GM19395 (cell line): Measurements from ENCODE around the gene RNF133.
"Not testable (repeated sequence)": the region's sequence is repeated elsewhere in the genome, so short reads cannot be mapped to it uniquely, and the experiment has no call there.

Source experiments
- ATAC-seq: cut with Tn5 transposase; IDR thresholded peaks from one replicate; pipeline ENCODE4 v1.9.1; 2021; ENCODE audit warnings: mild to moderate bottlenecking, moderate library complexity; ENCODE audit not compliant: unreplicated experiment

Gene RNF133

DNA sequence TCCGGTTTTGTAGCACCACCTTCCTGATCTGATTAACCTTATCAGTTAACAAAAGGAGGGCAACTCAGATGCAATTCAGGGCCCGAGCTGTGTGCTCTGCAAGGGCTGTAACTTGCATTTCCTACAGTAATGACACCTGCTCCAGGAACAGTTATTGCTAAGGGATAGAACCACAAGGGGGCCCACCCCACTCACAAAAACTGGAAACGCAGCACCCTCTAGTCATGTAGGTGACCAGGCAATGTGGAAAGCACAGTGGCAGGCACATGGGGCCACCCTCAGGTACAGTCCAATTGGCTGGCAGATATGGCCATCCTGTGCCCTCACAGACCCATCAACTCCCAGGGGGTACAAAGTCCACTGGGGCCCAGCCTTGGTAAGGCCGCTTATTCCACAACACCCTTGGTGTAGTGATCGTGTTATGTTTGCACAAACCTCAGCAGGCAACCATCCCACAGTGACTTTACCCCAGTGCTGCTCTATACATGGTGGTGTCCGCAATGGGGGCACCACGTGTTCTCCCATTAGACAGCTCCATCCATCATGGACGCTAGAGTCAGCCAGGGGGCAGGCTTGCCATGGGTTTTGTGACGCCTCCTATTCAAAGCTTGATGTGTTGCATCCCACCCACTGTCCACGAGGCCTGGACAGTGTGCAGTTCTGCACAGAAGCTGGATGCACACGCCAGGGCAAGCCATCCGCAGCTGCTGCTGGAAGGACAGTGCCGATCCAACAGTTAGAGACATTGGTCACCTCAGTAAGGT is 9.4 kb downstream of the RNF133 start:
- no peak for ATAC-seq

DNA sequence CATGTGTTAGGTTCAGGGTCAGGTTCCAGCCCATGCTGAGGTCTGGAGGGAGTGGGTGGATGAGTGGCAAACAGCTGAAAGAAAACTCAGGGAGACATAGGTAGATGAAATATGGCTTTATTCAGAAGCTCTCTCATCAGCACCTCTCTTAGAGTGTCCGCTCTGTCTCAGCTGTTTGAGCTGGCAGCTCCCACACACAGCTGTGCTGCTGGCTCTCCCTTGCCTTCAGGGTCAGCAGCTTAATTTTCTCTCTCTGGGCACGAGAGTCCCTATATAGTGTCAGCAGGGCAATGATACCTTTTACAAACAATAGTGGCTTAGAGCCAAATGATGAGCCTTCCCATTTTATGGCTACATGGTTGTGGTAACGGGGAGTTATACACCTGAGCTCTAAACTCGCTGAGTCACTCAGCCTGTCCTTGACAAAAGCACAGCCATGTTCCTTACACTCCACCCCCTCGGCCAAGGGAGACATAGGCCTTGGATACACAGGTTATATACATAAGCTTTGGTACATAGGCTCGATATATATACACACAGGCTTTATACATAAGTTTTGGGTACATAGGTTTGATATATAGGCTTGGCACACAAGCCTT is 10.4 kb downstream of the RNF133 start:
- ATAC-seq = no peak

DNA sequence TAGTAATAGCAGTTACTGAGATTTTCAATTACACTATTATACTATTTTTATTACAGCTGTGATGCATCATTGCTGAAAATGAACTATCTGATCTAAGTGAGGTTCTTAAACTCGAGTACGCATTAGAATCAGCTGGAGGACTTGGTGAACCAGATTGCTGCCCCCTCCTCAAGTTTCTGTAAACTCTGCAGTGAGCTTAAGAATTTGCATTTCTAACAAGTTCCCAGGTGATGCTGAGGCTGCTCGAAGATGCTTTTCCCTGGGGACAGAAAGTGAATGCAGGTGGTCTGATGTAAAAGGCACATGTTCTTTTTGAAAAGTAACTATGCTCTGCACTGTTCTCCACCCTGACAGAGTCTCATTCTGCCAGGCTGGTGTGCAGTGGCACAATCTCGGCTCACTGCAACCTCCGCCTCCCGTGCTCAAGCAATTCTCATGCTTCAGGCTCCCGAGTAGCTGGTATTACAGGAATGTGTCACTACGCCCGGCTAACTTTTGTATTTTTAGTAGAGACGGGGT is 12.5 kb downstream of the RNF133 start:
- ATAC-seq = no peak

DNA sequence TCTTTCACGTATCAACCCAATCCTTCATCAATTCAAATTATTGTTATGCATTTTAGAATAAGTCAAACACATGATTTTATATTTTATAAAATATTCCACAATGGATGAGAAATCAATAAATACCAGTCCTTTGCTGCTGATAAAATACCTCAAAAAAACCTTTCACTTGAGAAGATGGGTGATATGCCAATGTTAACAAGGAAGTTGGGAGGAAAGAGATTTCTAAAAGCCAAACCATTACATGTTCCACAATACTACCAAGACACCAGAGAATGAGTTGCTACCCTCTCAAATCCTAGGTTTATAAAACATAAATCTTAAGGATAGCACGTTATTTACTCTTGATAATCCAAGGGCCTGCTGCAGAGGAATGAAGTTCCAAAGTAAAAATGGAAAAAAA is 14.4 kb downstream of the RNF133 start:
- ATAC-seq = no peak

DNA sequence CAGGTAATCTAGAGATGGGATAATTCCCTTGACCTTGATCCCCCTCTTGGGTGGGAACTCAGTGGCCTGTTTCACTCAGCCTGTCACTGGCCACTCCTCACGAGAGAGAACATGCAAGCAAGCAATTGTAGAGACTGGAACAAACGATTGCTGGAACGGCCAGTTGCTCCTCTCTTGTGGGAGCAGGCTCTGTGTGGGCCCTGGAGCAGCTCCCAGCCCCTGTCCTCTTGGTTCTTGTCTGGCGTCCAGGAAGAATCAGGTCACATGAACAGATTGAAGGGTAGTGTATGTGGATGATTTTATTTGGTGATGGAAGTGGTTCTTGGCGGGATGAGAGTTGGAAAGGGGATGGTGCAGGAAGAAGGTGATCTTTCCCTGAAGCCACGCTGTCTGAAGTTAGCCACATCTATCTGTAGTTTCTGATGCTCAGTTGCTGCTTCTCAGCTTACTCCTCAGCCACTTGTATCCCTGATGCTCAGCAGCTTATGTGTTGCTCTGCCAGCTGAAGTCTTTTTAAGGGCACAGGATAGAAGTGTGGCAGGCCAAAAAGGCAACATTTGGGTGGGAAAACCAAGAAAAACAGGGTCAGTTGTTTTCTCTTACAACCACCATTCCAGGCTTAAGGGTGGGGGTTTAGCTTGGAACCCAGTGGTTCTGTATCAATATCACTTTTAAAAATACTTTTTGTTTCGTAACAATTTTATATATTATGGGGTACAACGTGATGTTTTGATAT is 15.9 kb downstream of the RNF133 start:
- no peak for ATAC-seq

DNA sequence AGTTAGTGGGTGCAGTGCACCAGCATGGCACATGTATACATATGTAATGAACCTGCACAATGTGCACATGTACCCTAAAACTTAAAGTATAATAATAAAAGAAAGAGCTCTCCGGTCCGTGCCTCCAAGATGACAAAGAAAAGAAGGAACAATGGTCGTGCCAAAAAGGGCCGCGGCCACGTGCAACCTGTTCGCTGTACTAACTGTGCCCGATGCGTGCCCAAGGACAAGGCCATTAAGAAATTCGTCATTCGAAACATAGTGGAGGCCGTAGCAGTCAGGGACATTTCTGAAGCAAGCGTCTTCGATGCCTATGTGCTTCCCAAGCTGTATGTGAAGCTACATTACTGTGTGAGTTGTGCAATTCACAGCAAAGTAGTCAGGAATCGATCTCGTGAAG is 17.7 kb downstream of the RNF133 start:
- ATAC-seq = not testable (repeated sequence)

DNA sequence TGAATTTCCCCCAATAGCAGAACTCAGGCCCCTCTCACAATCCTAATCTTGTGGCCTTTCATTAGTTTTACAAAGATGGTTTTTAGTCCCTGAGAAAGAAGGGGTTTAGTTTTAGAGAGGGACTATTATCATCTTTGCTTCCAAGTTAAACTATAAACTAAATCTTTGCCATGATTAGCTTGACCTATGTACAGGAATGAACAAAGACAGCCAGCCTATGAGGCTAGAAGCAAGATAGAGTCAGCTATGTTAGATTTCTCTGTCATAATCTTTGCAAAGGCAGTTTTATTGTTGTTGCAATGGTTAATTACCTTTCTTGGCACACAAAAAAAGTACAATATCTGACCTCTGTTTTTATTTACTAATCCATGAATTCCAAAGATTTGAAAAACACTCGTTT is 19.1 kb downstream of the RNF133 start:
- ATAC-seq = no peak

DNA sequence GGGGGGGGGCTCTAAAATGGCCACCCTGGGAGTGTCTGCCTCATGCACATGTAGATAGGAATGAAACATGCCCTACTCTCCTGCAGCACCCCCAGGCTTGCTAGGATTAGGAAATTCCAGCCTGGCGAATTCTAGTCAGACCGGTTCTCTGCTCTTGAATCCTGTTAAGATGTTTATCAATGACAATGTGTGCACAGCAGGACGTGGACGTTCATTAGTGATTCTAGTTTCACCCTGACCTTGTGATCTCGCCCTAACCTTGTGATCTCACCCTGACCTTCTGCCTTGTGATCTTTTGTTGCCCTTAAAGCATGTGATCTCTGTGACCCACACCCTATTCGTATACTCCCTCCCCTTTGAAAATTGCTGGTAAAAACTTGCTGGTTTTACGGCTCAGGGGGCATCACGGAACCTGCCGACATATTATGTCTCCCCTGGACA is 19.6 kb downstream of the RNF133 start:
- ATAC-seq = not testable (repeated sequence)

DNA sequence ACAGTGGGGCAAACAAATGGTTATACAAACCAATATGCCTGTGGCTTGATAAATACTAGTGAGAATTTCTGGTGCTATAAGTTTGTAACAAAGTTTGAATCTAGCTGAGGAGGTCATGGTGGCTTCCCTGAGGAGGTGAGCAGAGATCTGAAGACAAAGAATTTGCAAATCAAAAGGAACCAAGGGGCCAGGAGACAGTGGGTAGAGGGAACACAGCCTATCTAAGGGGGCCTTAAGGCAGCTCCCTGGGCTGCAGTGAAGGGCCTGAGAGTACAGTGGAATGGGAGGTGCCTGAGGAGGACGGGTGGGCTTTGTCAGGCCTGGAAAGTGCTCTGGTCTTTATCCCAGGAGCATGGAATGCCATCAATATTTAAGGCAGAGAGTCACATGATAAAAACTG is 21.8 kb downstream of the RNF133 start:
- no peak for ATAC-seq

DNA sequence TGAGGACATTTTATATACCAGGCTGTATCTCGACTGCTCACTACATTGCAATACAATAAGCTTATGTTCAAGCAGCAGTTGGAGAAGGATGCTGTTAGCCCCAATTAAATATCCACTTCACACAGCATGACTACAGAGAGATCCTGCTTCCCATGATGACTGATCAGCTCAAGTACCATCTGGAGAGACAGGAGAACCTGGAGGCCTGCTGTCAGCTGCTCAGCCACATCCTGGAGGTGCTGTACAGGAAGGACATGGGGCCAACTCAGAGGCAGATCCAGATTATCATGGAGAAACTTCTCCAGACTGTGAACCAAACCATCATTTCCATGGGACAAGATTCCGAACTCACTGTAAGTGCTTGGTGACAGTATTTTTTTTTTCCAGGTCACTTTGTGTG is 22.5 kb downstream of the RNF133 start:
- ATAC-seq = no peak

DNA sequence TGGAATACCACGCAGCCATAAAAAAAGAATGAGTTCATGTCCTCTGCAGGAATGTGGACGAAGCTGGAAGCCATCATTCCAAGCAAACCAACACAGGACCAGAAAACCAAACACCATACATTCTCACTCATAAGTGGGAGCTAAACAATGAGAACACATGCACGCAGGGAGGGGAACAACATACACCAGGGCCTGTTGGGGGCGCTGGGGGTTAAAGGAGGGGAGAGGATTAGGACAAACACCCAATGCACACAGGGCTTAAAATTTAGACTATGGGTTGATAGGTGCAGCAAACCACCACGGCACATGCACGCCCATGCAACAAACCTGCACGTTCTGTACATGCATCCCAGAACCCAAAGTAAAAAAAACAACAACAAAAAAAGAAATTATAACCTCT is 23.3 kb downstream of the RNF133 start:
- no peak for ATAC-seq

DNA sequence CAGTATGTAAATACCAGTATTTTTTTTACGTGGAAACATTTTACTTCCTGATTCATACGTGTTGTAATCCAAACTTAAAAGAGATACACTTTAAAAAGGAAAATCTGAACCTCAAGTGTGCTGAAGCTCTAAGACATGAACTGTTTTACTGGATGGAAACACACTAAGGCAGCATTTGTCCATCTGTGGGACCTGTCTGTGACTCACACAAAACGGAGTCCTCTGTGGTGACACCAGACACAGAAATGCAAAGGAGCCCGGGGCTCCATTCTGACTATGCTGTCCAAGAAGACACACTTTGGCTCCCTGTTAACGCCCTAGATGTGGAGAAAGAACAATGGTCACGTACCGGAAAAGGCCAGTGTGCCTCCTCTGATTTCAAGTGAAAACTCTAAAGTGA is 23.9 kb downstream of the RNF133 start:
- ATAC-seq = no peak

DNA sequence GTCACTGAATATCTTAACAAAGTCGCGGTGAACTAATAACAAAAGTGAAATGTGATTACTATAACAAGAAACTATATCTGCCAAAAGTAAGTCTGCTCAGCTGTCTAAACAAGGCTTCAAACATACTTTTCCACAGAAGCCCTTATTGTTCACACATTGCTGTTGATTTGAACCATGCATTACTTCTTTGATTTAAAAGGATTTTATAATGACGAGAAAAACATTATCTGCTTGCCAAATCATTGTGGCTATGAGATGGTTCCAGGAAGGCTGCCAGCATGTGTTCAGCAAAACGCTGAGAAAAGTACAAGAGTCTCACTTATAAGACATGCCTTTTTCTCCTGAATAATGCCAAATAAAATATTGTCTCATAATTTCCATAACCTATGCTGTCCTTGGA is 24.4 kb downstream of the RNF133 start:
- no peak for ATAC-seq

DNA sequence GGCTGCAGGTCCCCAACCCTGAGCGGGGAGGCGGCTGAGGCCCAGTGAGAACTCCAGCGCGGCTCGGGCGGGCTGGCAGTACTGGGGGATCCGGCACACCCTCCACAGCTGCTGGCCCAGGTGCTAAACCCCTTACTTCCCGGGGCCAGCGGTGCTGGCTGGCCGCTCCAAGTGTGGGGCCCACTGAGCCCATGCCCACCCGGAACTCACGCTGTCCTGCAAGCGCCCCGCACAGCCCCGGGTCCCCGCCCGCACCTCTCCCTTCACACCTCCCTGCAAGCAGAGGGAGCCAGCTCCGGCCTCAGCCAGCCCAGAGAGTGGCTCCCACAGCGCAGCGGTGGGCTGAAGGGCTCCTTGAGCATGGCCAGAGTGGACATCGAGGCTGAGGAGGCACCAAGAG is 25.0 kb downstream of the RNF133 start:
- no peak for ATAC-seq

DNA sequence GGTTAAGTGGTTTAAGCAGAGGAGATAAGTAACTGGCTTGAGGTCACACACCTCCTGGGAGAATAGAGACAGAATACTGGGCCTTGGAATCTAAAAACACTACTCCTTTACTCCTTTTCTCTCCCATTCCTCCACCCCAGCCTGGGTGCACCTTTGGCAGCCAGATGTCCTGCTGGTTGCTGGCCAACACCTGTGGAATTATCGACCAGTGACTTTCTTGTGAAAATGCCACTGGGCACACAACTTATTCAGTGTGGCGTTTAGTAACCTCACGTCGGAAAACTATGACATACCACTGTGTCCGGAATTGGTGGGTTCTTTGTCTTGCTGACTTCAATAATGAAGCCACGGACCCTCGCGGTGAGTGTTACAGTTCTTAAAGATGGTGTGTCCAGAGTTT is 26.4 kb downstream of the RNF133 start:
- no peak for ATAC-seq

DNA sequence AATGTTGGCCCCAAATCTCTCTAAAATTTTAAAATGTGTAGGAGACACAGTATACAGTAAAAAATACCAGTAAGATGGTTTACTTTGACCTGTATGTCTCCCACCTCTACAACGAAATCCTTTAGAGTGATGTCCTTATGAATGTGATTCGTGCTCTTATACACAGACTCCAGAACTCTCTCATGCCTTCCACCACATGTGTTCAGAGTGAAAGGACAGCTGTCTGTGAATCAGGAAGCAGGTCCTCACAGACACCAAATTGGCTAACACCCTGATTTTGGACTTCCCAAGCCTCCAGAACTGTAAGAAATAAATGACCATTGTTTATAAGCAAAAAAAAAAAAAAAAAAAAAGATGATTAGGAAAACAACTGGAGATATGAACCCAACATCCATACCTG is 35.2 kb downstream of the RNF133 start:
- ATAC-seq = no peak

DNA sequence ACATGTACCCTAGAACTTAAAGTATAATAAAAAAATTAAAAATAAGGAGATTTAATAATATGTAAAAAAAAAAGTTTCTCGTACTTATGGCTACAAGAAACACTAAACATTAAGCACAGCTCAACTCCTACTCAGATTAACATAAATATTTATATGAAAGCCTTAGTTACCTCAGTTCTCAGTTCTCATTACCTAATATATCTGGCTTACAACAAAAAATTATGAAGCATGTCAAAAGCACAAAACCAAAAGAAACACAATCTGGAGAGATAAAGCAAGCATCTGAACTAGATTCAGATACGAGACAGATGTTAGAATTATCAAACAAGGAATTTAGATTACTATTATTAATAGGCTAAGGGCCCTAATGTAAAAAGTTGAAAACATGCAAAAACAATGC is 40.1 kb downstream of the RNF133 start:
- no peak for ATAC-seq

DNA sequence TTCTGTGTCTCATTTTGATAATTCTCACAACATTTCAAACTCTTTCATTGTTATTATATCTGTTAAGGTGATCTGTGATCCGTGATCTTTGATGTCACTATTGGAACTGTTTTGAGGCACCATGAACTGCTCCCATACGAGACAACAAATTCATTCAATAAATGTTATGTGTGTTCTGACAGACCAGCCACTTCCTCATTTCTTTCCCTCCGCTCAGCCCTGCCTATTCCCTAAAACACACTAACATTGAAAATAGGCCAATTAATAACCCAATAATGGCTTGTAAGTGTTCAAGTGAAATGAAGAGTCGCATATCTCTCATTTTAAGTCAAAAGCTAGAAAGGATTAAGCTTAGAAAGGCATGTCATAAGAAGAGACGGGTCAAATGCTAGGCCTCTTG is 45.2 kb downstream of the RNF133 start:
- no peak for ATAC-seq

DNA sequence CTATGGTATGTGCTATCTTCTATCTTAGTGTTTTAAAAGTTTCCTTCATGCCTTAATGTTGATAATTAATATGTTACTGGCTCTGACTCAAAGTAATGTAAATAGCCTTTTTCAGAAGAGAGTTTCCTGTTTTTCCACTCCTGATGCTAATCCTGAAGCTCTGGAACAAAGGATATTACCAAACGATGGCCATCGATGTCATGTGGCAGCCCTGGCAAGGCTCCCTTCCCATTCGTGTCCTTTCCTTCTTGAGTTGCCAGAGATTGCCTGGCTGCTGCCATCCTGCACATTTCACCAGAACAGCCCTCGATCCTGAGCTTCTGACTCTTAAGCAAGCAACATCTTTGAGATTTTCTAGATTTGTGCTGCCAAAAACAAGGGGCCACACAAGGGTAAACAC is 46.0 kb downstream of the RNF133 start:
- ATAC-seq = no peak

DNA sequence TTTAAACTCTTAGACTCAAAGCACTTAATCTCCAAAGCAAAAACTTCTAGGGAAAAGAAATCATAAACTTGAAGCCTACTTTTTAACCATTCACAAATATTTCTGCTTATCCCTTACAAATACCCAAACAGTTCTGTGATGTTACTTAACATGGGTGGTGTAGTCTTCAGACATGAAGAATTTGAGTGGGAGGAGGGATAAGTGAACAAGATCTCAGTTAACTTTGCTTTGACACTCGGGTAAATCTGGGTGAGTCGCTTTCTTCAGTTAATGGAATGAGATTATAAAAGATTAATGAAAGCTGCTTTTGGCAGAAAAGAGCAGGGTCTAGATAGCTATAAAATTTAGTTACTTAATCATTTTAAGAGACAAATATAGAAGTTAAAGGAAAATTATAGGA is 47.5 kb downstream of the RNF133 start:
- no peak for ATAC-seq
